CD4-positive, alpha-beta T cell treated with Interleukin-4 for 1 hour (primary cell): ENCODE measurements around the gene SGIP1.

Experiments
- DNase-seq, 2 donors: peaks; one replicate each; pipeline ENCODE4 v3.0.0-alpha.2; 2020 to 2022

The SGIP1 gene

GRCh38 chr1:66521721-66522365 lies 12.1 kb upstream of the SGIP1 start:
- DNase-seq: no peak

- DNase-seq: no peak
Measured at GRCh38 chr1:66523562-66523961, 10.4 kb upstream of the SGIP1 start.

GRCh38 chr1:66525086-66525485 lies 8.9 kb upstream of the SGIP1 start:
- no peak for DNase-seq

- DNase-seq: no peak
Measured at GRCh38 chr1:66526036-66526435, 7.9 kb upstream of the SGIP1 start.

GRCh38 chr1:66526991-66527390 lies 7.0 kb upstream of the SGIP1 start:
- no peak for DNase-seq

GRCh38 chr1:66527686-66528085 lies 6.3 kb upstream of the SGIP1 start:
- no peak for DNase-seq

- no peak for DNase-seq
Measured at GRCh38 chr1:66528580-66528979, 5.4 kb upstream of the SGIP1 start.

GRCh38 chr1:66532214-66532613 lies 1.7 kb upstream of the SGIP1 start:
- DNase-seq: no peak

GRCh38 chr1:66532798-66533783 lies 862 bp upstream of the SGIP1 start:
- DNase-seq: no peak

GRCh38 chr1:66535061-66535460 lies 1.1 kb downstream of the SGIP1 start:
- no peak for DNase-seq

GRCh38 chr1:66535853-66536252 lies 1.9 kb downstream of the SGIP1 start:
- no peak for DNase-seq

- DNase-seq: no peak
Measured at GRCh38 chr1:66537718-66538117, 3.8 kb downstream of the SGIP1 start.

- no peak for DNase-seq
Measured at GRCh38 chr1:66539491-66539890, 5.5 kb downstream of the SGIP1 start.

- DNase-seq: no peak
Measured at GRCh38 chr1:66540434-66541032, 6.6 kb downstream of the SGIP1 start.

- no peak for DNase-seq
Measured at GRCh38 chr1:66542314-66542713, 8.4 kb downstream of the SGIP1 start.

- no peak for DNase-seq
Measured at GRCh38 chr1:66542811-66543767, 9.1 kb downstream of the SGIP1 start.

GRCh38 chr1:66546047-66546810 lies 12.3 kb downstream of the SGIP1 start:
- no peak for DNase-seq

- no peak for DNase-seq
Measured at GRCh38 chr1:66549017-66549416, 15.1 kb downstream of the SGIP1 start.

GRCh38 chr1:66550243-66550642 lies 16.3 kb downstream of the SGIP1 start:
- no peak for DNase-seq

GRCh38 chr1:66552287-66552686 lies 18.3 kb downstream of the SGIP1 start:
- no peak for DNase-seq

GRCh38 chr1:66552829-66553228 lies 18.9 kb downstream of the SGIP1 start:
- no peak for DNase-seq

- no peak for DNase-seq
Measured at GRCh38 chr1:66553846-66554245, 19.9 kb downstream of the SGIP1 start.
